Glomerular visceral epithelial cell (primary cell): ENCODE data around the gene BTG4.

ENCODE experiments used
- DNase-seq: peaks from one replicate; pipeline ENCODE4 v3.0.0-alpha.2; 2016; ENCODE audit errors: extremely low spot score

Gene BTG4

DNA sequence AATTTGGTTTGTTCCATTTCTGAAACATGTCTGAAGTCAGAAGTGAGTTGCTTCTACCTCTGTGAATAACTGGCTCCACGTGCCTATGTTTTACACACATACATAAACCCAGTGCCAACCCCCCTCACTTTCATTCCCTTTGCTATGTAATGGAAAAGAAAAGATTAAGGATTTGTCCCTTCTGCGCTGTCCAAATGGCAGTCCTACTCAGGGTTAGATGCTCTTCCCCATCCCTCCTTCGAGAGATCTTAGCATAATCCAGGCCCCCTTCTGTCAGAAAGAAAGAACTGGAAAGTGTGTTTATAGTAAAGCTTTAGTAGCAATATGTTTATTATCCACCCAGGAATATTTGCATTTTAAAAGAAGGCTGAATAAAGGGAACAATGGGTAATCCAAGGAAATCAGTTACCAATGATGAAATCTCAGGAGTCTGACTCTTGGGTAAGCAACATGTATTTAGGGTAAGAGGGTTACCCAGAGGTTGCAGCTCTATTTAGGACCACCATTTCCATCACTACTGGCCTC lies 25.2 kb upstream of the BTG4 start:
- no peak for DNase-seq

DNA sequence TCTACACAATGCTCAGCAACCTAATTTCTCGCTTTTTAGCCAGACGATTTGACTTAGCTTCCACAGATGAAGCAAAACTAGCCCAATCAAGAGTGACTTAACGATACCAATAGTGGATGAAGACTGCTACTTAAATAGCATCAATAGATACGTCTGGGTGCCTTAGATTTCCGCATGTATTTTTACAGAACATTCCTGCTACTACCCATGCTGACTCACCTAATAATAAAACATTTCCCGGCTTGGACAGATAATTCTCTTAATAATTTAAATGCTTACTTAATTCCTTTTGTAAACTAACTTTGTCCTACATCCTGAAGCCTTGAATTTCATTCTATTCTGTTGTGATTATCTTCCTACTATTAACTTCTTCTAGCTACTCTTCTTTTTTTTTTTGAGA lies 23.1 kb upstream of the BTG4 start:
- no peak for DNase-seq

DNA sequence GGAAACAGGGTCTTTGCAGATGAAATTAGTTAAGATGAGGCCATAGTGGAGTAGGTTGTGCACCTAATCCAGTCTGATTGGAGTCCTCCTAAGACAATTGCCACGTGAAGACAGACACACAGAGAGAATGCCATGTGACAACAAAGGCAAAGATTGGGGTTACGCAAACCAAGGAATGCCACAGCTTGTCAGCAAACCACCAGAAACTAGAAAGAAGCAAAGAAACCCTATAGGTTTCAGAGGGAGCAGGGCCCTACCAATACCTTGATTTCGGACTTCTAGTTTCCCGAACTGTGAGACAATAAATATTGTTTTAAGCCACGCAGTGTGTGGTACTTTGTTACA lies 20.2 kb upstream of the BTG4 start:
- no peak for DNase-seq

DNA sequence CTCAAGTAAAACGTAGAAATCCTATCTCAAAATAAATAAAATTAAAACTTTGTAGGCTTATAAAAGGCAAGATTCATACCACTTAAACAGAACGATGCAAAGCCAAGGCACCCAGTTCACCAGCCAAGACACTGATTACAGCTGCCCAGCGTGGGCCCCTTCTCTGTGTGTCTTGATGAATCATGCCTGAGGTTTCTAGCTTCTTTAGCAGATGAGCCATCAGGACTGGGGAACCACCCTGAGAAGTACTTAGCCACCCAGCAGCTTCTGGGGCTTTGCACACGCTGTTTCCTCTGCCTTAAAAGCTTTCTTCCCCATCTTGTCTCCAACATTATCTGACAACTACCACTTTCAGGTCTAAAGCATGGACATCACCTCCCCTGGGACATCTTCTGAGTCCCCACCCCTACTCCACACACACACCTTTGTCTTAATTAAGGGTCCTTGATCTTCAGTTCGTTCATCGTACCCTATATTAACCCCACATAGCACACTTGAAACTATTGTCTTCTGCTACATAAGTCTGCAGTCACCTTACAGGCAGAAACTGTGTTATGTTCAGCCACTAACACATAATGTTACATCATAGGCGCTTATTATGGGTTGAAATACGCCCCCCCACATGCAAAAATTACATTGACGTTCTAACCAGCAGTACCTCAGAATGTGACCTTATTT lies 19.6 kb upstream of the BTG4 start:
- peak; percentile 87 for DNase-seq

DNA sequence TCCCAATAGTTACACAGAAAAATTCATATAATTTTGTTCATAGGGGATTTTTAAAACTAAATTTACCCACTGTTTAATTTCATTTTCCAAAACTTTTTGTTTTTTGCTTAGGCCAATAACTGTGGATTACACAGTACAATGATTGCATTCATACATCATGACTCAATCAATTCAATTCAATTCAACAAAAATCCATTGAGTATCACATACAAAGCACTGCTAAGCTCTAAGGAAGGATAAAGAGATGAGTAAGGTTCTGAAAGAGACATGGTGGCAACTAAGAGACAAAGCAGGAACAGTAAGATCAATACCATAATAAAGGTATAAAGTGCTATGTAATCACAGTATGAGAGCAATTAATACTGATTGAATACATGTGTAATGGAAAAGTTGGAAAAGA lies 18.9 kb upstream of the BTG4 start:
- peak; percentile 13 for DNase-seq

DNA sequence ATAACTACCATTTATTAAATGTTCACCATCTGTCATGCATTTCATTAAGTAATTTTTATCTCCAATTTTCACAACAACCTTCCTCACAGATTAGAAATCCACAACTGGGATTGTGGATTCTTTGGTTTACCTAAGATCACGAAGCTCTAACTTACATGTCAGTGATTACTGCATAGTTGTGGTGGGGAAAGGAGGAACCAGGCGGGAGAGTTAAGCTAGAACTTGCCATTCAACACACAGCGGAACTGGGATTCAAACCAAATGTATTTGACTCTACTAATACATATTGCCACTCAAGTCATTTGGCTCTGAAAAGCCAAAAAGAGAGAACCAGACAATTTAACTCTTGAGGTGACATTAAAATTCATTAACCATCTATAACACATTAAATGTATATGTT lies 17.9 kb upstream of the BTG4 start:
- DNase-seq, result peak; percentile 67

DNA sequence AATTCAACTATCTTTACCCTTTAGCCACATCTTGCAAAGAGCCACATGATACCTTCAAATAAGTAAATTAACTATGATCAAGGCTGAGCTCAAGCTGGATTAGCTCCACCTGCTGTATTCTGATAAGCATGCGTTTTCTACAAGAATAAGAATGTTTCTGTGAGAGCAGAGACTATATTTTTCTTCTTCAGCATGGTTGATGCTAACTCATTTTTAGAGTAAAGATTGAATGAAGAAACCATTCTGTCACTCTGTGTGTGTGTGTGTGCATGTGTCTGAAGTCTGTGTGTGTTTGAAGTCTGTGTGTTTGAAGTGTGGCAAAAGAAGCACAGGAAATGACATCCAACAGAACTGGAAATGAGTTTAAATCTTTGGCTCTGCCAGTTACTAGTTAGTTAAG lies 16.4 kb upstream of the BTG4 start:
- DNase-seq, result peak; percentile 15

DNA sequence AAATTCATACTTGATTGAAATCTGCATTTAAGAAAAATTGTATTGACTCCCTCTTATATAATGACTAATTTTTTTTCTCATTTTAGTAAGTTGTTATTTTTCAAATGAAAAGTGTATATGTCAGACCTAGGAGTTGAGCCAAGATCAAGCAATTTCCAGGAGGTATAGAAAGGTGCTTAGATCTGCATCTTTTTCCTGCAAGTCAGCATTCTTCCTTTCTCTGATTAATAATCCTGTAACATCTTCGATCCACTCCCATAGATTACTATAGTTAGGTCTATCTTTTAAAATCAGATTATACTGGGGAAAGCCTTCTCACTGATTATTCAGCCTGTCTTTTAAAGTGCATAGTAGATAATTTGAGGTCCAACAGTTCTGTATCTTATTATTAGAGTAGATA lies 15.1 kb upstream of the BTG4 start:
- no peak for DNase-seq

DNA sequence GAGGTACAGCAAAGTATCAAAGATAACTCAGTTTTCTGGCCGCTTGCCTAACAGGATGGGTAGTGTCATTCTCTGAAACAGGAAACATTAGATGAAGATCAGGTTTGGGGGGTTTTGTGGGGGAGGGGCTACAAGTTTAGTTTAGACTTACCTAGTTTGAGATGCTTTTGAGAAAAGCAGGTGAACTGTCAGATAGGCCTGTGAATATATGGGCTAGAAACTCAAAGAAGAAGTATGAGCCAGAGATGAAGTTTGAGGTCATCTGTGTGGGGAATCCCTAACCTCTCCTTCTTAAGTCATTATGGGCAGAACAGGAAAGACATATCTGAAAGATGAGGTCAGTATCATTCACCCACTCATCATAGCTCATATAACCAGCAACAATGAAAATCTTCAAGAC lies 14.3 kb upstream of the BTG4 start:
- DNase-seq, result peak; percentile 72

DNA sequence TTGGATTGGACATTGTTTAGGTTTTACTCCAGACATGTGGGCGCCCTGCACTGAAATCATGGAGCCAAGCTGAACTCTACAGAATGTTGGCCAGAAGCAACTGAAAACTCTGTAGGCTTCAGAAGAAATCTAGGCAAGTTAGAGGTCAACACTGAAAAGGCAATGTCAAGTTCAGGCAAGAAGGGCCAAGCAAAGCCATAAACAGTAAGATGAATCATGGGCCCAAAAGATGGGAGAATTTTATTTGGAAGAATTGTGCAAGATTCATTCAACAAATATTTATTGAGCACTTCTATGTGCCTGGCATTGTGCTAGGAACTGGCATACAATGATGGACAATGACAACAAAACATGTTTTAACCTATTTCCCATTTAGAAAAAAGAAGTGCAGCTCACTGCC lies 13.3 kb upstream of the BTG4 start:
- DNase-seq, result no peak

DNA sequence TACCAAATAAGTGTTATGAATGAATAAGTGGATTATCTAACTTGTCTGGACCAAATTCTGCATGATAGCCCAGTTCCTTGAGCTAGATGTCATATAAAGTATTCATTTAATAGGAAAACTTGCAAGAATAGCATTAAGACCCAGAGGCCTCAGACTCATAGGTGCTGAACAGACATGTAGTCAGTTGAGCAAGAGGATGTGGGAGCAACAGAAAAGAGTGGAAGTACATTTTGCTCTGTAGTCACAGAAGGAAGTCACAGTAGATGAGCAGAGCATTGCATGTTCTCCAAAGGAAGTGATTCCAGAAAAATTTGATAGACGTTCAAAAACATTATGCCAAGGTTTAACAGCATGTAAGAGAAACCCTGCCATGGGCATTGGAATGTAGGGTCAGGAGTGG lies 11.9 kb upstream of the BTG4 start:
- DNase-seq, result no peak

DNA sequence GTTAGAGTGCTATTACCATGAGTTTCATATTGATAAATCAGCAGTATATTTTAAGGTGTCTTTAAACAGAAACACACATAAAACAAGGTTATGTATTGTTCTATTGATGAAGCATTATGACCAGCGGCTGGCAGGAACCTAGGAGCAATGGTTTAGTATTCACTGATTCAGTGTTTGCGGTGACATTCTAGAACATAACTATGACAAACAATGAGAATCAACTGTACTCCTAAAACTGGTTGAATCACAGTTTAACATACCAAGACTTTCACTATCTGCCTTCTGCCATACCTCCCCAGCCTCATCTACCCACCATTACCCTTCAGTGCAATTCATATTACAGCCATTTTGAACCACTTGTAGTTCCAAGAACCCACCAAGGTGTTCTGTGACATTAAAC lies 11.2 kb upstream of the BTG4 start:
- DNase-seq, result no peak

DNA sequence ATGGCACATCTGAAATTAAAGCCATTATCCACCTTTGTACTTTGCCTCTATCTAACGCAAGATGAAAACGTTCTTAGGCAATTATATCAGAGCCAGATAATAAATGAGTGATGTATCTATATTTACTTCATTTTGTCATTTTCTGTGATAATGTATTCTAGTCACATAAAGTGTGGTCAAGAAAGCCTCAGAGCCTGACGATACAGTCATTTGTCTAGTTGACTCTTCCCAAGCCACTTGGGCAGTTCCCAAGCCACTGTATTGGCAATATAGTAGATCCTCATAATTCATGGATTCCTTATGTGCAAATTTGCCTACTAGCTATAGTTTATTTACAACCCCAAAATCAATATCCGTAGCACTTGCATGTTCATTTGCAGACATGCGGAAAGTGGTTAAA lies 10.2 kb upstream of the BTG4 start:
- DNase-seq, result no peak

DNA sequence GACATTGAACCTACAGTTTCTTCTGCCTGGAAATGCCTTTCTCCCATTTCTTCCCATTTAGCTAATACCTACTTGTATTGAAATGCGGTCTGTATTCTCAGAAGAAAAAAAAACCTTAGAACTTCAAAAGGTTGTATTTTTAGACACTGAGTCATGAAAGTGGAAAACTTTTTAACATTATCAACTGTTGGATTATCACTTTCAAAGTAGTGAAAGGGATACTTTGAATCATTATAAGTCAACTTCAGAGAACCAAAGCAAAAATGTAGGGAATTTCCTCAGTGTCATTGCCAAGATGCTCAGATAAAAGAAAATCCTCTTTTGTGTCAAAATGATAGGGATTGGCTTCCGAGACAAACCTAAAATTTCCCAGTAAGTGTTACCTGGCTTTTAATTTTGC lies 8.9 kb upstream of the BTG4 start:
- DNase-seq, result peak; percentile 28

DNA sequence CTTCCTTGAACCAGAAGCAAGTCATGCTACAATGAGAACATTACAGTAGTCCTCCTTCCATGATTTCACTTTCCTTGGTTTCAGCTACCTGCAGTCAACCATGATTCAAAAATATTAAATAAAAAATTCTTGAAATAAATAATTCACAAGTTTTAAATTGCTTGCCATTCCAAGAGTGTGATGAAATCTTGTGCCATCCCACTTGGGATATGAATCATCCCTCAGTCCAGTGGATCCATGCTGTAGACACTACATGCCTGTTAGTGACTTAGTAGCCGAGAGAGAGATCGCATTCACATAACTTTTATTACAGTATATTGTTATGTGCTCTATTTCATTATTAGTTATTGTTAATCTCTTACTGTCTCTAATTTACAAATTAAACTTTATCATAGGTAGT lies 8.4 kb upstream of the BTG4 start:
- DNase-seq, result peak; percentile 79

DNA sequence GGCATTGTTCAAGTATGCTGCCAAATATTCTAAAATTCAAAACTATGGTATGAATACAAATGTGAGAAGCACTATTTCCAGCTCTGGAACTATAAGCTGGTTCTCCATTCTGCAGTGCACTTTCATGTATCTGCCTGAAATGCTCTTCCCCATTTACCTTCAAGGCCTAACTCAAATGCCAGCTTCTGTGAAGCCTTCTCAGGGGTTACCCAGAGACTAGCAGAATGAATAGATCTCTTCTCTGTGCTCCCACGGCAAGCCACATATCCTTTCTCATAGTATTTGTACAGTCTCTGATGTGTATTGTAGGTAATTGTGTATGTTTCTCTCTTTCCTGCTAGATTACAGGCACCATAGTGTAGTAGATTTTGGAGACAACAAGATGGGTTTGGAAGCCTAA lies 6.5 kb upstream of the BTG4 start:
- DNase-seq, result no peak

DNA sequence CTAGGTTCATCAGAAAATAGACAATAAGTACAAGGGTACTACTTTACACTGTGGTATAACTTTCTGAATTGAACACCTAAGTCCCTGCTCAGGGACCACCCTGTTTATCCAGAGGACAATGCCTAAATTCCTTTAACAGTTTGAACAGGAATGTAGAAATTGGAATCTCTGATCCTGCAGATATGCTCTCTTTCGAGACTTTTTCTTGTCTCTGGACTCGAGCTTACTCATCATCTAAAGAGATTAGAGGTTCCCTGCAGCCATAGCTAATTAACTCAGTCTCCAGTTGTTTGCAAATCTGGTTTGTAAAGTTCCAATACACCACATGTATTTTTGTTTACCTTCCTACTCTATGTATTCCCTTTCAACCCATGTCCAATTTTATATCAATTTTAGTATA lies 3.4 kb upstream of the BTG4 start:
- DNase-seq, result no peak

DNA sequence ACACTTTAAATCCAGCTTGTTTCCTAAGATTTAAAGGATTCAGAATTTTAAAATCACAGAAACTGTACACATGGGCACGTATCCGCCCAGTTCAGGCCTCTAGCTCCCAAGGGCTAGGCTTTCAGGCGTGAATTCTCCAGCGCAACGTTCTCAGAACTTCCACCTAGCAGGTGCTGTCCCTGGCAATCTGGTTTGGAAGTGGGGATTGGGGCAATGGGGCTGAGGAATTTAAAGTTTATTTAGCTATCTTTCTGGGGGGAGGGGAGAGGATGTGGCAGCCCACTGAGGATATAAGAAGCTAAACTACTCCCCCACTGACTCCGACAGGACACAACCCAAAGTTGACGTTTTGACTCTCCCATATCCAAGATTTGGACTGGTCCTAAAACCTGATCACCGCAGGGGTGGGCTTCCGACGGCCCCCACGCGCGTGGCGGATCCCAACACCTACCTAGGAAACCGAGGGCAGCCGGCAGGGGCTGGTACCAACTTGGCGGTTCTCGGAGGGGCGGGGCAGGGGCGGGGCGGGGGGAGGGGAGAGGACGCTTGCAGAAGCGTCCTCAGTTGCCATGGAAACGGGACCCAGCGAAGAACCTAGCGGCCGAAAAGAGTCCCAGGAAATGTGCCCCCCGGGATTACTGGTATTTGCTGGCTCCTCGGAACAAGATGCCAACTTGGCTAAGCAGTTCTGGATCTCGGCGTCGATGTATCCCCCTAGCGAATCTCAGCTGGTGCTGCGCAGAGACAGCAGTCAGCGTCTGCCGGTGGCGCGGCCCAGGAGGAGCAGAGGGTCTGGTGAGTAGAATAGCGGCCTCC lies 2.2 kb upstream of the BTG4 start, which contains the start of gene HOATZ:
HOATZ (plus strand) TSS at position 563 of the 816 bp plus-strand sequence; CDS start at position 570, 7 bp downstream.
- no peak for DNase-seq

DNA sequence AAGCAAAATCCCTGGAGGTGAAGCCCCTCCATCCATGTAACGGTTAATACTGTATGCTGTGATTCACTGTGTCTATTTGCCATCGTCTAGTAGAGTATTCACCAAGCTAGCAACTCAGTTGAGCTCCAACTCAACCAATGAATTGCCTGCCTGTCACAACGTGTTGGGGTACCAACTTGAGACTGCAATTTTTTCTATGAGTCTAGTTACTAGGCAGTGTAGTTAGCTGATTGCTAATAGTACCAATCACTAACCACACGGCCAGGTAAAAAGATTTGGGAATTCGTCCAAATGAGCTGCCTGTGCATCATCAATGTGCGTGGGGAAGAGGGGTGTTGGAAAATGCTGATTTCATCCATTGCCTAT lies 1.0 kb upstream of the BTG4 start:
- DNase-seq, result no peak

DNA sequence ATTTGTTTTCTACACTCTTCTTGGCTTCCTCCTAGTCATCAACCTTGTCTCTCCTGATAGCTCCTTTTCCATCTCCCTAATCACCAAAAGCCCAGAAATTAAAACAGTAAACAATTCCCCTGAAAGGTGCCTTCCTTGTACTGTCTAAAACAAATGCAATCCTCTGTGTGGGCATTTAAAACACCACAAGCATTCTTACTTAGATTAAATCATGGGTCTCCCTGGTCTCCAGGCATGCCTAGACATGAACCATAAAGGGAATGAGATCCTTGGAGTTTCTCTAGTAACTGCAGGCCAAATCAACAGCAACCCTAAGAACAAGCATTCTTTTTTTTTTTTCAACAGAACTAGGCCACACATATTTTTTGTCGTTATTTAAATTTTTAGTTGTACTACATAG lies 1.9 kb downstream of the BTG4 start:
- peak; percentile 21 for DNase-seq

DNA sequence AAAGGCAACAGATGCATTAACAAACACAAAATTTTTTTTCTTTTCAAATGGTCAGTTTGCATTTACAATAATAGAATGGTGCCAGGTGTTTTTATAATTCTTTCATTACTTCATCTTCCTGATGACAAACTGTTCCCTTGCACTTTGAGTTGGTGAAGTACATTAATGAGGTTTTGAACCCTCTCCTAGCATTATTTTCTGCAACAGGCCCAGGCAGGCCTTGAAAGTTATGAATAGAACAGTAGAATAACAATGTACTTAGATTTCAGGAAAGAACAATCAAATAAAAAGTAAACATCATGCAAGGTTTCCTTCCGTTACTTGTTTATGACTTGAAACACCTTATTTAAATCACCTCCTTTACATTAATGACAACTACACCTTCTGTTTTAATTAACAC lies 9.6 kb downstream of the BTG4 start:
- DNase-seq, result no peak

DNA sequence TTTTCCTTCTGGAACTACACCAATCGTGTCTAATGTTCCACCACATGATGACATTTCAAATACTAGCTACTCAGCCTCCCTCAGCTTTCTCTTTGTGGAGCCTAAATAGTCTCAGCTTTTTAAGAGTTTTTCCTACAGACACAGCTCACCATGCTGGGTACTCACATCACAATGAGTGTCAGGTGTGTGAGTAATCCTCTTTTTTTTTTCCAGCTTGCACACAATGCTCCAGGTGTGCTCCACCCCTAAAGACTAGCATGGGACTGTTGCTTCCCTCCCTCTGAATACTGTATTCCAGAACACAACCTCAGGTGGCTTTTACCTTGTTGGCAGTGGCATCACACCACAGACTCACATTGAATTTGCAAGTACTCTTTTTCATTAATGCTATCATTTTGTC lies 11.7 kb downstream of the BTG4 start:
- DNase-seq, result no peak

DNA sequence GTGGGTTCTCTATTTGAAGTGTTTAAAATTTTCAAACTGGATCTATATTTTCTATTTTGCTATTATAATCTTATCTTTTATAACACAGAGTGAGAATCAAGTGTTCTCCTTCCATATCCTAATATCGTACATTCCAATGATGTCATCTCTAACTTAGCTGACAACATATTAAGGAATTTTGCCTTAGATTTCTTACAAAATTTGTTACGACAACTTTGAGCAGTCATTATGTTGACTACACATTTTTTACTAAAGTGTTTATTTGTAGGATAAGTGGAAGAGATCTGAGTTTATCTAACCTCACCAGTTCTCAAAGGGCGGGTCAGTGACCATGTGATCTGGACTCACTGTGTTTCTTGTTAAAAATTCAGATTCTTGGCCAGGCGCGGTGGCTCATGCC lies 12.7 kb downstream of the BTG4 start:
- no peak for DNase-seq

DNA sequence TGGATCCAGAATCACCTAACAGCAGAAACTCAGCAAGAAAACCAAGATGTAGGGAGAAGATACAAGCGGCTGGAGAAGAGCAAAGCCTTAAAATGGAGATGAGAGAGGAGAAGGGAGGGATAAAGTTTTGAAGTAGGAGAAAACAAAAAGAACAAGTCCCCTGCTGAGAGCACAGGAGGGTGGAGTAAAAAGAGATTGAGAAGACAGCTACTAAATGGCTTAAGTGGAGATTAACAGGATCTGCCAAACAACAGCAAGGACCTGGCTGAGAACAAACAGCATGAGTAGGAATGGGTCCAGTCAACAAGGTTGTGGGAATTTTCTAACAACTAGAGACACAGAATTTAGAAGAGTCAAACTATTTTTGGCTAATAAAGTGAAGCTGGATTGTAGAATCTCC lies 18.1 kb downstream of the BTG4 start:
- DNase-seq, result no peak
